ENCODE results near the gene ACVR1. TPM values are rescaled to one million over a fixed set of nuclear protein-coding genes. Genes with fewer than 3 reads are reported as not detected.

The ACVR1 gene
- total RNA-seq, 4 donors from 2014 or later: 4.7 to 18.7 (median 10.3) TPM

GRCh38 chr2:157769856-157770255, 106.3 kb downstream of the ACVR1 start:
- Histone ChIP-seq H3K27me3 (no peaks in the 10 kb centered on the region), H3K4me3 (no peak overlapping the region), H3K9me3 (no peaks in the 10 kb centered on the region), H3K27ac (no peak overlapping the region), H3K36me3 (peaks cover 0 to 93% (median 7%) of the 10 kb centered on the region in 3 donors), H3K4me1 (no peaks in the 10 kb centered on the region)
- intact Hi-C loops (cut with DNase I): no loop called here
- DNase-seq: no peak
- WGBS, 2 donors: 64 to 76% methylated on average over 2 of the region's 2 CpGs
- no peak for TF ChIP-seq POLR2A (IDR thresholded peaks at IDR 0.05)
- no peak for TF ChIP-seq CTCF (IDR thresholded peaks at IDR 0.05)

GRCh38 chr2:157764386-157764785, 111.7 kb downstream of the ACVR1 start:
- WGBS, 2 donors: 91 to 98% methylated on average over 7 to 14 of the region's 14 CpGs
- intact Hi-C loops (cut with DNase I): no loop called here
- no peaks in the 10 kb centered on the region for H3K4me1 ChIP-seq
- DNase-seq: no peak
- H3K4me3 ChIP-seq: no peak overlapping the region
- H3K27me3 ChIP-seq: no peaks in the 10 kb centered on the region
- no peaks in the 10 kb centered on the region for H3K9me3 ChIP-seq
- no peak overlapping the region for H3K27ac ChIP-seq
- TF ChIP-seq CTCF (IDR thresholded peaks at IDR 0.05): no peak
- TF ChIP-seq POLR2A (IDR thresholded peaks at IDR 0.05): no peak
- H3K36me3 ChIP-seq: peaks cover 0 to 92% (median 7%) of the 10 kb centered on the region in 3 donors

- TF ChIP-seq CTCF (IDR thresholded peaks at IDR 0.05) (no peak), POLR2A (IDR thresholded peaks at IDR 0.05) (no peak)
- H3K27ac ChIP-seq: no peak overlapping the region
- H3K9me3 ChIP-seq: peaks cover 0 to 10% (median 8%) of the 10 kb centered on the region in 3 donors
- H3K4me3 ChIP-seq: no peak overlapping the region
- H3K4me1 ChIP-seq: no peaks in the 10 kb centered on the region
- intact Hi-C loops (cut with DNase I): no loop called here
- no peak for DNase-seq
- H3K27me3 ChIP-seq: no peaks in the 10 kb centered on the region
- H3K36me3 ChIP-seq: peaks cover 0 to 89% (median 7%) of the 10 kb centered on the region in 3 donors
Measured at GRCh38 chr2:157761520-157761919, 114.6 kb downstream of the ACVR1 start.

GRCh38 chr2:157760949-157761348, 115.2 kb downstream of the ACVR1 start:
- H3K9me3 ChIP-seq: peaks cover 0 to 16% (median 8%) of the 10 kb centered on the region in 3 donors
- H3K27me3 ChIP-seq: no peaks in the 10 kb centered on the region
- WGBS, 2 donors: 90 to 95% methylated on average over 5 of the region's 5 CpGs
- DNase-seq: no peak
- TF ChIP-seq POLR2A (IDR thresholded peaks at IDR 0.05) (no peak), CTCF (IDR thresholded peaks at IDR 0.05) (no peak)
- H3K4me1 ChIP-seq: no peaks in the 10 kb centered on the region
- no peak overlapping the region for H3K4me3 ChIP-seq
- H3K36me3 ChIP-seq: peaks cover 0 to 89% (median 7%) of the 10 kb centered on the region in 3 donors
- intact Hi-C loops (cut with DNase I): no loop called here
- no peak overlapping the region for H3K27ac ChIP-seq

- intact Hi-C loops (cut with DNase I): no loop called here
- peaks cover 0 to 89% (median 0%) of the 10 kb centered on the region in 3 donors for H3K36me3 ChIP-seq
- H3K4me3 ChIP-seq: no peak overlapping the region
- H3K27me3 ChIP-seq: no peaks in the 10 kb centered on the region
- peaks cover 0 to 23% (median 8%) of the 10 kb centered on the region in 3 donors for H3K9me3 ChIP-seq
- H3K27ac ChIP-seq: no peak overlapping the region
- H3K4me1 ChIP-seq: no peaks in the 10 kb centered on the region
- no peak for TF ChIP-seq CTCF (IDR thresholded peaks at IDR 0.05)
- no peak for TF ChIP-seq POLR2A (IDR thresholded peaks at IDR 0.05)
- no peak for DNase-seq
Measured at GRCh38 chr2:157759855-157760254, 116.3 kb downstream of the ACVR1 start.

All from esophagus squamous epithelium (tissue), 5 donors.